ENCODE results near the gene PSMB11. TPM values are rescaled to one million over a fixed set of nuclear protein-coding genes. Genes with fewer than 3 reads are reported as not detected.

PSMB11 gene
- polyA plus RNA-seq, 3 donors = 0.04 TPM; not detected in 2

GRCh38 chr14:23079716-23080115 is 37.7 kb downstream of the PSMB11 start:
- no peak for DNase-seq

GRCh38 chr14:23080474-23080873 is 38.5 kb downstream of the PSMB11 start:
- no peak for DNase-seq

- no peak for DNase-seq
Observed at GRCh38 chr14:23085458-23085857, 43.4 kb downstream of the PSMB11 start.

- DNase-seq = no peak
Observed at GRCh38 chr14:23086565-23086964, 44.6 kb downstream of the PSMB11 start.

GRCh38 chr14:23089498-23090253 is 47.7 kb downstream of the PSMB11 start:
- no peak for DNase-seq

GRCh38 chr14:23090254-23090636 is 48.2 kb downstream of the PSMB11 start:
- DNase-seq = no peak

- no peak for DNase-seq
Observed at GRCh38 chr14:23091294-23092225, 49.5 kb downstream of the PSMB11 start.

GRCh38 chr14:23093104-23093503 is 51.1 kb downstream of the PSMB11 start:
- DNase-seq = no peak

GRCh38 chr14:23093526-23093925 is 51.5 kb downstream of the PSMB11 start:
- DNase-seq = no peak

Other genes starting within 250 kb of the PSMB11 start
- gene SLC7A7, start 226.8 kb upstream of the PSMB11 start, polyA plus RNA-seq (ENCODE audit: insufficient read length in 3 of 3) = 100 to 1,000 TPM; 114 to 130 (median 129) TPM
- gene MRPL52, start 212.3 kb upstream of the PSMB11 start, polyA plus RNA-seq (ENCODE audit: insufficient read length in 3 of 3) = 100 to 1,000 TPM in 1 of 3 donors, 10 to 100 TPM in 2; 87.6 to 107 (median 93.7) TPM
- 100 to 1,000 TPM; 123 to 161 (median 159) TPM for gene MMP14, start 205.6 kb upstream of the PSMB11 start, polyA plus RNA-seq (ENCODE audit: insufficient read length in 3 of 3)
- 10 to 100 TPM; 79.1 to 94.9 (median 93.9) TPM for gene LRP10, start 170.5 kb upstream of the PSMB11 start, polyA plus RNA-seq (ENCODE audit: insufficient read length in 3 of 3)
- 1 to 10 TPM; 1.9 to 2.1 (median 1.9) TPM for gene REM2, start 159.0 kb upstream of the PSMB11 start, polyA plus RNA-seq (ENCODE audit: insufficient read length in 3 of 3)
- 100 to 1,000 TPM; 121 to 144 (median 123) TPM for gene RBM23, start 123.1 kb upstream of the PSMB11 start, polyA plus RNA-seq (ENCODE audit: insufficient read length in 3 of 3)
- 100 to 1,000 TPM; 150 to 181 (median 161) TPM for gene PRMT5, start 112.8 kb upstream of the PSMB11 start, polyA plus RNA-seq (ENCODE audit: insufficient read length in 3 of 3)
- 10 to 100 TPM; 51.9 to 64.0 (median 59.9) TPM for gene HAUS4, start 85.1 kb upstream of the PSMB11 start, polyA plus RNA-seq (ENCODE audit: insufficient read length in 3 of 3)
- 100 to 1,000 TPM in 2 of 3 donors, 10 to 100 TPM in 1; 77.4 to 120 (median 103) TPM for gene AJUBA, start 59.7 kb upstream of the PSMB11 start, polyA plus RNA-seq (ENCODE audit: insufficient read length in 3 of 3)
- gene C14orf93, start 32.1 kb upstream of the PSMB11 start, polyA plus RNA-seq (ENCODE audit: insufficient read length in 3 of 3) = 10 to 100 TPM; 19.9 to 27.2 (median 22.5) TPM
- gene PSMB5, start 7.3 kb upstream of the PSMB11 start, polyA plus RNA-seq (ENCODE audit: insufficient read length in 3 of 3) = 100 to 1,000 TPM; 207 to 269 (median 224) TPM
- 10 to 100 TPM; 22.9 to 38.2 (median 23.9) TPM for gene CDH24, start 15.3 kb downstream of the PSMB11 start, polyA plus RNA-seq (ENCODE audit: insufficient read length in 3 of 3)
- 100 to 1,000 TPM; 246 to 370 (median 335) TPM for gene ACIN1, start 52.9 kb downstream of the PSMB11 start, polyA plus RNA-seq (ENCODE audit: insufficient read length in 3 of 3)
- gene C14orf119, start 53.3 kb downstream of the PSMB11 start, polyA plus RNA-seq (ENCODE audit: insufficient read length in 3 of 3) = 10 to 100 TPM; 72.3 to 84.5 (median 79.3) TPM
- gene CIROP, start 62.8 kb downstream of the PSMB11 start, polyA plus RNA-seq (ENCODE audit: insufficient read length in 3 of 3) = under 1 TPM in 2 of 3 donors, not detected in 1; 0.06 to 0.18 TPM
- under 1 TPM; 0.10 to 0.30 (median 0.15) TPM for gene CEBPE, start 77.0 kb downstream of the PSMB11 start, polyA plus RNA-seq (ENCODE audit: insufficient read length in 3 of 3)
- 100 to 1,000 TPM in 1 of 3 donors, 10 to 100 TPM in 2; 76.5 to 103 (median 88.8) TPM for gene SLC7A8, start 141.4 kb downstream of the PSMB11 start, polyA plus RNA-seq (ENCODE audit: insufficient read length in 3 of 3)
- gene RNF212B, start 195.7 kb downstream of the PSMB11 start, polyA plus RNA-seq (ENCODE audit: insufficient read length in 3 of 3) = 1 to 10 TPM; 1.3 to 3.4 (median 2.3) TPM
- gene HOMEZ, start 243.9 kb downstream of the PSMB11 start, polyA plus RNA-seq (ENCODE audit: insufficient read length in 3 of 3) = 10 to 100 TPM; 28.5 to 32.3 (median 29.2) TPM